ENCODE data around the gene SLC25A21.

The SLC25A21 gene

GRCh38 chr14:36843410-36843809 is 329.0 kb downstream of the SLC25A21 start:
- DNase-seq (ENCODE audit: extremely low read depth, low read depth): no peak
- no peak for TF ChIP-seq CTCF (IDR thresholded peaks at IDR 0.05; ENCODE audit: low read depth, low read length, missing control alignments)
- no peak overlapping the region for H3K4me3 ChIP-seq (replicated peaks; ENCODE audit: low read depth, low read length)

- H3K4me3 ChIP-seq (replicated peaks; ENCODE audit: low read depth, low read length): no peak overlapping the region
- DNase-seq (ENCODE audit: extremely low read depth, low read depth): no peak
- no peak for TF ChIP-seq CTCF (IDR thresholded peaks at IDR 0.05; ENCODE audit: low read depth, low read length, missing control alignments)
Observed at GRCh38 chr14:36835128-36835527, 337.3 kb downstream of the SLC25A21 start.

- DNase-seq (ENCODE audit: extremely low read depth, low read depth): no peak
- no peak for TF ChIP-seq CTCF (IDR thresholded peaks at IDR 0.05; ENCODE audit: low read depth, low read length, missing control alignments)
- H3K4me3 ChIP-seq (replicated peaks; ENCODE audit: low read depth, low read length): no peak overlapping the region
Observed at GRCh38 chr14:36834293-36834692, 338.1 kb downstream of the SLC25A21 start.

GRCh38 chr14:36829547-36829946 is 342.9 kb downstream of the SLC25A21 start:
- TF ChIP-seq CTCF (IDR thresholded peaks at IDR 0.05; ENCODE audit: low read depth, low read length, missing control alignments): no peak
- H3K4me3 ChIP-seq (replicated peaks; ENCODE audit: low read depth, low read length): no peak overlapping the region
- no peak for DNase-seq (ENCODE audit: extremely low read depth, low read depth)

- TF ChIP-seq CTCF (IDR thresholded peaks at IDR 0.05; ENCODE audit: low read depth, low read length, missing control alignments): no peak
- no peak for DNase-seq (ENCODE audit: extremely low read depth, low read depth)
- H3K4me3 ChIP-seq (replicated peaks; ENCODE audit: low read depth, low read length): no peak overlapping the region
Observed at GRCh38 chr14:36827861-36828260, 344.5 kb downstream of the SLC25A21 start.

GRCh38 chr14:36826614-36827013 is 345.8 kb downstream of the SLC25A21 start:
- TF ChIP-seq CTCF (IDR thresholded peaks at IDR 0.05; ENCODE audit: low read depth, low read length, missing control alignments): no peak
- no peak overlapping the region for H3K4me3 ChIP-seq (replicated peaks; ENCODE audit: low read depth, low read length)
- no peak for DNase-seq (ENCODE audit: extremely low read depth, low read depth)

- H3K4me3 ChIP-seq (replicated peaks; ENCODE audit: low read depth, low read length): no peak overlapping the region
- DNase-seq (ENCODE audit: extremely low read depth, low read depth): no peak
- no peak for TF ChIP-seq CTCF (IDR thresholded peaks at IDR 0.05; ENCODE audit: low read depth, low read length, missing control alignments)
Observed at GRCh38 chr14:36824854-36825253, 347.6 kb downstream of the SLC25A21 start.

Measured in HFF-Myc (cell line).